Left ventricle myocardium inferior (tissue), 1 donor: ENCODE measurements around the gene MAGEA2. TPM values are rescaled to one million over a fixed set of nuclear protein-coding genes. Genes with fewer than 3 reads are reported as not detected.
"Not testable (repeated sequence)": the region's sequence is repeated elsewhere in the genome, so short reads cannot be mapped to it uniquely, and the experiment has no call there.

Experiments
- DNase-seq: peaks from one replicate; pipeline ENCODE4 v3.0.0-alpha.2; 2020
- H3K27ac ChIP-seq: fragments of 200-600 bp; replicated peaks from 2 replicates; pipeline ENCODE4 v1.8.0; 2021
- H3K27me3 ChIP-seq: fragments of 200-600 bp; 2 replicates; pipeline ENCODE4 v1.8.0; 2021; ENCODE audit warnings: low read depth
- H3K36me3 ChIP-seq: fragments of 200-600 bp; 2 replicates; pipeline ENCODE4 v1.8.0; 2021
- H3K4me1 ChIP-seq: fragments of 200-600 bp; 2 replicates; pipeline ENCODE4 v1.8.0; 2021
- H3K4me3 ChIP-seq: fragments of 200-600 bp; 2 replicates; pipeline ENCODE4 v1.8.0; 2021; ENCODE audit warnings: mild to moderate bottlenecking, moderate library complexity
- H3K9me3 ChIP-seq: fragments of 200-600 bp; replicated peaks from 2 replicates; pipeline ENCODE4 v1.8.0; 2021
- CTCF ChIP-seq: fragments of 200-600 bp; IDR thresholded peaks from 2 replicates; pipeline ENCODE4 v1.8.0; 2021; ENCODE audit warnings: antibody characterized with exemption, mild to moderate bottlenecking, borderline replicate concordance
- intact Hi-C: fragments of 100-400 bp; cut with micrococcal nuclease; formaldehyde crosslinking; loops from one replicate; pipeline ENCODE4 v1.11.0; 2022
- long read RNA-seq: library from polyadenylated mRNA; unstranded; transcript quantifications from one replicate; pipeline ENCODE4 v2.0.0, GENCODE V29; 2021
- total RNA-seq: library from RNA; stranded (reverse); fragmentation: NEBNext Ultra II Directional; extraction: Animal tissue kit (Norgen Biotek cat#: 25700); gene quantifications from one replicate; pipeline ENCODE4 v1.2.1, GENCODE V29; 2021
- donor health status: DM: no; HTN: yes; CAD: no; lungs with severe emphysema.

Gene MAGEA2
- not detected for total RNA-seq
- long read RNA-seq = 0 reads

- DNase-seq, H3K9me3 ChIP-seq, intact Hi-C loops, H3K27me3 ChIP-seq, H3K36me3 ChIP-seq, H3K27ac ChIP-seq, H3K4me3 ChIP-seq, H3K4me1 ChIP-seq: not testable (repeated sequence)
Measured at GRCh38 chrX:152753686-152754650, at the start of gene MAGEA2. MAGEA2 (minus strand) TSS chrX:152753842; CDS start chrX:152751363, 2,479 bp downstream.

GRCh38 chrX:152798945-152799344 lies 45.3 kb upstream of the MAGEA2 start:
- DNase-seq = no peak
- Histone ChIP-seq H3K27ac (no peak overlapping the region), H3K9me3 (no peaks in the 10 kb centered on the region), H3K4me1 (no peaks in the 10 kb centered on the region), H3K27me3 (no peaks in the 10 kb centered on the region), H3K36me3 (no peaks in the 10 kb centered on the region), H3K4me3 (no peak overlapping the region)
- TF ChIP-seq CTCF = no peak
- intact Hi-C loops = no loop called here

GRCh38 chrX:152787062-152787461 lies 33.4 kb upstream of the MAGEA2 start:
- H3K4me1 ChIP-seq, H3K36me3 ChIP-seq, H3K27me3 ChIP-seq, DNase-seq, intact Hi-C loops, H3K4me3 ChIP-seq, H3K9me3 ChIP-seq, H3K27ac ChIP-seq: not testable (repeated sequence)

- H3K9me3 ChIP-seq, DNase-seq, intact Hi-C loops, H3K36me3 ChIP-seq, H3K4me3 ChIP-seq, H3K27ac ChIP-seq, H3K4me1 ChIP-seq, H3K27me3 ChIP-seq: not testable (repeated sequence)
Measured at GRCh38 chrX:152769549-152770289, 16.1 kb upstream of the MAGEA2 start, which contains the start of gene MAGEA6. MAGEA6 (minus strand) TSS chrX:152769689; CDS start chrX:152767650, 2,039 bp downstream.

GRCh38 chrX:152766562-152766961 lies 12.9 kb upstream of the MAGEA2 start:
- H3K27me3 ChIP-seq, H3K4me3 ChIP-seq, DNase-seq, H3K4me1 ChIP-seq, H3K36me3 ChIP-seq, H3K9me3 ChIP-seq, intact Hi-C loops, H3K27ac ChIP-seq: not testable (repeated sequence)

GRCh38 chrX:152761582-152761981 lies 7.9 kb upstream of the MAGEA2 start:
- H3K4me3 ChIP-seq, intact Hi-C loops, H3K4me1 ChIP-seq, H3K36me3 ChIP-seq, H3K27ac ChIP-seq, H3K9me3 ChIP-seq, H3K27me3 ChIP-seq, DNase-seq: not testable (repeated sequence)

- H3K4me1 ChIP-seq, intact Hi-C loops, H3K27ac ChIP-seq, H3K9me3 ChIP-seq, H3K27me3 ChIP-seq, H3K36me3 ChIP-seq, DNase-seq, H3K4me3 ChIP-seq: not testable (repeated sequence)
Measured at GRCh38 chrX:152759544-152759943, 5.9 kb upstream of the MAGEA2 start.

- intact Hi-C loops, H3K4me3 ChIP-seq, H3K27ac ChIP-seq, H3K36me3 ChIP-seq, H3K9me3 ChIP-seq, H3K4me1 ChIP-seq, H3K27me3 ChIP-seq, DNase-seq: not testable (repeated sequence)
Measured at GRCh38 chrX:152758918-152759317, 5.3 kb upstream of the MAGEA2 start, which contains the start of gene CSAG3. CSAG3 (plus strand) TSS chrX:152759218.

- DNase-seq, intact Hi-C loops, H3K4me3 ChIP-seq: not testable (repeated sequence)
Measured at GRCh38 chrX:152754871-152755270, 1.2 kb upstream of the MAGEA2 start.

More at GRCh38 chrX:152754871-152755270, 1.2 kb upstream of the MAGEA2 start:
- H3K27ac ChIP-seq, H3K9me3 ChIP-seq, H3K27me3 ChIP-seq, H3K4me1 ChIP-seq, H3K36me3 ChIP-seq: not testable (repeated sequence)
